ENCODE results near the gene NACC2.

GRCh38 chr9:135961277-135961715 is 133.8 kb downstream of the NACC2 start, which contains the start of gene UBAC1:
- TF ChIP-seq CTCF (IDR thresholded peaks at IDR 0.05) (no peak), EZH2 (IDR thresholded peaks at IDR 0.05; ENCODE audit: borderline replicate concordance, insufficient read depth, low read depth, low read length, poor library complexity, severe bottlenecking) (no peak)
